ENCODE measurements around the gene SPRED1. TPM values are rescaled to one million over a fixed set of nuclear protein-coding genes. Genes with fewer than 3 reads are reported as not detected.

Gene SPRED1
- total RNA-seq, 2 experiments from 2014 or later, result 3.2 TPM

DNA sequence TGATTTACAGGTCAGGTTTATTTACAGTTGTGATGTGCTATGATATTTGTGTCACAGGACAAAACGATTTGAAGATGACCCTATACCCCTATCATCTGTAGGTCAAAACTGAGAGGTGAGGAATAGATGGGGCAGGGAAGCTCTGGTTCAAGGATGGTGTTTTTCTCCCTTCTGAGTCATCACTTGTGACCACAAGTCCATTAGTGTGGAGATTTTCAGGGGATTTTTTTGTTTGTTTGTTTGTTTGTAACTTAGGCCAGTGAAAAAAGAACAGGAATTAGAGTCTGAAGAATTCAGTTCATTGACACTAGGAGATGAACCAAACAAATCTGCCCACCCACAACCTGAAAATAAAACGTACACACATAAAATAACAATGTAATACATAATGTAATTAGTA is 138.6 kb downstream of the SPRED1 start:
- H3K4me3 Mint-ChIP-seq, result no peak overlapping the region
- no peak overlapping the region for H3K27ac Mint-ChIP-seq
- H3K27me3 Mint-ChIP-seq, result peaks cover 23% of the 10 kb centered on the region
- DNase-seq, result no peak
- H3K9me3 Mint-ChIP-seq, result no peaks in the 10 kb centered on the region
- H3K4me1 Mint-ChIP-seq, result no peaks in the 10 kb centered on the region
- no peaks in the 10 kb centered on the region for H3K36me3 Mint-ChIP-seq

DNA sequence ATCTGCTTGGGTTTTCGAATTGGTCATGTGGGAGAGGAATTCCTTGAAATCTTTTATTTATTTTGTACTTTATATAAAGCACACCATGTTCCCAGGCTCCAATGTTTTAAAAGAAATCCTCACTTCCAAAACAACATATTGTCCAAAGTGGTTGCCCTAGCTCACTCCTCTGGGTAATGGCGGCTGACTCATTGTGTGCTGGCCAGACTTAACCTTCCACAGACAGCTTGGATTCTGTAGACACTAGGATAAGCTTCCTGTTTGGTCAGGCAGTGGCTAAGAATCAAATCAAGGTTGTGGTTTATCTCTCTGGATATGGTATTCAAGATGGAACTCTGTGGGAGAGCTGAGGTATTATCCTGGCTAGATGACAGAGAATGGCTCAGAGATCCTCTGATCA is 145.5 kb downstream of the SPRED1 start:
- H3K27ac Mint-ChIP-seq, result no peak overlapping the region
- H3K36me3 Mint-ChIP-seq, result no peaks in the 10 kb centered on the region
- DNase-seq, result no peak
- H3K27me3 Mint-ChIP-seq, result peaks cover 51% of the 10 kb centered on the region
- H3K4me1 Mint-ChIP-seq, result no peaks in the 10 kb centered on the region
- no peaks in the 10 kb centered on the region for H3K9me3 Mint-ChIP-seq
- no peak overlapping the region for H3K4me3 Mint-ChIP-seq

- Mint-ChIP-seq H3K9me3 (no peaks in the 10 kb centered on the region), H3K27me3 (peaks cover 50% of the 10 kb centered on the region), H3K27ac (no peak overlapping the region), H3K4me3 (no peak overlapping the region), H3K36me3 (no peaks in the 10 kb centered on the region), H3K4me1 (no peaks in the 10 kb centered on the region)
- DNase-seq, result no peak
Measured at GRCh38 chr15:38401106-38401505, 148.5 kb downstream of the SPRED1 start.

GRCh38 chr15:38401701-38402100 is 149.1 kb downstream of the SPRED1 start:
- no peaks in the 10 kb centered on the region for H3K36me3 Mint-ChIP-seq
- peaks cover 46% of the 10 kb centered on the region for H3K27me3 Mint-ChIP-seq
- H3K4me1 Mint-ChIP-seq, result no peaks in the 10 kb centered on the region
- no peak overlapping the region for H3K27ac Mint-ChIP-seq
- no peak for DNase-seq
- no peak overlapping the region for H3K4me3 Mint-ChIP-seq
- H3K9me3 Mint-ChIP-seq, result no peaks in the 10 kb centered on the region

- no peak overlapping the region for H3K27ac Mint-ChIP-seq
- no peaks in the 10 kb centered on the region for H3K9me3 Mint-ChIP-seq
- H3K4me3 Mint-ChIP-seq, result no peak overlapping the region
- H3K4me1 Mint-ChIP-seq, result no peaks in the 10 kb centered on the region
- H3K36me3 Mint-ChIP-seq, result no peaks in the 10 kb centered on the region
- no peak for DNase-seq
- H3K27me3 Mint-ChIP-seq, result peaks cover 22% of the 10 kb centered on the region
Measured at GRCh38 chr15:38406436-38406835, 153.8 kb downstream of the SPRED1 start.

Other genes with a start within 250 kb of the SPRED1 start
- 10 to 100 TPM; 54.9 to 59.3 TPM for gene FAM98B, start 201.3 kb downstream of the SPRED1 start, total RNA-seq